ENCODE measurements around the gene ZNF501.

The ZNF501 gene

DNA sequence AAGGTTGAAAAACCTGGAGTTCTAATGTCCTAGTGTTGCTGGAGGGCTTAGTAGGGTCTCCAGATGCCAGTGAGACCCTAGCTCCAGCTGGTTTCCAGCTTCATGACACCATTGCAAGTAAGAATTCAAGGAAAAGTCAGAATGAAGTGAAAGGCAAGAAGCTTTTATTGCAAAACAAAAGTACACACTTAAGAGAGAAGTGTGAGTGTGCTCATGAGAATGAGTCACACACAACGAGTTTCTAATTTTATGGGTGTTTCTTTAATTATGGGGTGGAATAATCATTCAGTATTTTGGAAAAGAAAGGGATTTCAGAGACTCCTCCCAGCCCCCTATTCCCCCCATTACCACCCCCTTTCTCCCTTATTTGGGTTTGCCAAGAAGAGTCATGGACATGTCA lies 41.5 kb upstream of the ZNF501 start:
- DNase-seq, result no peak
- Histone ChIP-seq H3K4me2 (ENCODE audit: low read length, poor library complexity, severe bottlenecking) (no peak overlapping the region), H2BK15ac (ENCODE audit: low read depth, poor library complexity, severe bottlenecking) (no peak overlapping the region), H3K18ac (ENCODE audit: low read depth in 1 of 2, low read length in 2 of 2) (no peak overlapping the region), H2BK5ac (ENCODE audit: low read depth, low read length, poor library complexity, severe bottlenecking) (no peak overlapping the region), H3K79me1 (replicated peaks; ENCODE audit: low read length, poor library complexity, severe bottlenecking) (no peaks in the 10 kb centered on the region), H2AFZ (ENCODE audit: low read depth, low read length) (no peak overlapping the region), H3K36me3 (ENCODE audit: control insufficient read depth in 1 of 2, insufficient read depth in 2 of 2, low read depth in 1 of 2, low read length in 2 of 2) (peaks cover 0 to 10% of the 10 kb centered on the region in 2 experiments), H2AK5ac (ENCODE audit: low read length, severe bottlenecking) (no peak overlapping the region), H3K27me3 (ENCODE audit: control insufficient read depth in 1 of 2, insufficient read depth in 1 of 2, low read length in 2 of 2) (no peaks in the 10 kb centered on the region), H3K9me3 (ENCODE audit: control insufficient read depth, low read length) (peaks cover 43% of the 10 kb centered on the region), H2BK12ac (ENCODE audit: low read length in 2 of 2) (no peak overlapping the region), H3K4ac (ENCODE audit: low read depth in 1 of 2, low read length in 2 of 2) (no peak overlapping the region), H3K23ac (ENCODE audit: low read length in 2 of 2) (no peak overlapping the region), H3K4me3 (ENCODE audit: insufficient read depth in 1 of 2, low read depth in 1 of 2, low read length in 2 of 2) (no peak overlapping the region), H4K8ac (ENCODE audit: low read length) (no peak overlapping the region), H2BK120ac (ENCODE audit: low read depth, low read length) (no peak overlapping the region), H4K91ac (ENCODE audit: low read length) (no peak overlapping the region), H3K14ac (ENCODE audit: low read length in 2 of 2) (no peak overlapping the region), H3K27ac (ENCODE audit: low read length, poor library complexity, severe bottlenecking) (no peak overlapping the region), H3K4me1 (ENCODE audit: control insufficient read depth, insufficient read depth, low read depth, low read length) (no peaks in the 10 kb centered on the region), H3K9ac (ENCODE audit: low read length) (no peak overlapping the region)
- WGBS, result no CpG with 5 or more reads among the region's 1 CpG

DNA sequence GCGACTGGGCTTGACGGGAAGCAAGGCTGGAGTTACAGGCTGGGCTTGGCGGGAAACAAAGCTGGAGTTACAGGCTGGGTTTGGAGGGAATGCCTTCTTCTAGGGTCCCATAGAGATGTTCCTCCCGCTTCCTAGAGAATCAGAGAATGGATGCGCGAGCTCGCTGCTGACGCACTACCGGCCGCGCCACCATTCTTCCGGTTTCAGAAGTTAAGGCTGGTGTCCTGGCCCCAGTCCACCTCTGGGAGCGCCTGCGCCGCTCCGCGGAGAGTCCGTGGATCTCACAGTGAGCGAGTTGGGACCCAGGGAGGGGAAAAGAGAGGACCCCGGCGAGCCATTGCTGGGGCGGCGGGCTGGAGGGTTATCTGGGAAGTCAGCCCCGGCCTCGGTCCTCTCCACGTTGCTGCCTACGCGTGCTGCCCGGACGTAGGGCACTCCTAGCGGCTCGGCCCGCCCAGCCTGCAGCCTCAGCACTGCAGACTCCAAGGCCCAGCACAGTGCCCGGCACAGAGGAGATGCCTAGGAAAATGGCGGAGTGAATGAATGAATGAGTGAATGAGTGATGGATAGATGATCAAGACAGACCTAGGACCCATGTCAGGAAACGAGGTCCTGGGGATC lies 16.9 kb upstream of the ZNF501 start, which contains the start of gene ZNF502:
Gene ZNF502 (plus strand): TSS at position 206 of the 621 bp plus-strand sequence. CDS start 7,602 bp downstream, outside the sequence.
- Histone ChIP-seq H2BK5ac (ENCODE audit: low read depth, low read length, poor library complexity, severe bottlenecking) (peak within 1 kb of the TSS; percentile 22), H3K27ac (ENCODE audit: low read length, poor library complexity, severe bottlenecking) (no peak within 1 kb of the TSS), H3K14ac (ENCODE audit: low read length in 2 of 2) (peak within 1 kb of the TSS in 1 of 2 experiments; percentile 36), H3K27me3 (ENCODE audit: control insufficient read depth in 1 of 2, insufficient read depth in 1 of 2, low read length in 2 of 2) (no peaks in the 10 kb centered on the region), H2AK5ac (ENCODE audit: low read length, severe bottlenecking) (peak within 1 kb of the TSS; percentile 27), H2BK120ac (ENCODE audit: low read depth, low read length) (peak within 1 kb of the TSS; percentile 2), H4K91ac (ENCODE audit: low read length) (no peak within 1 kb of the TSS), H4K8ac (ENCODE audit: low read length) (peak within 1 kb of the TSS; percentile 90), H3K4ac (ENCODE audit: low read depth in 1 of 2, low read length in 2 of 2) (peak within 1 kb of the TSS in 1 of 2 experiments; percentile 56), H3K18ac (ENCODE audit: low read depth in 1 of 2, low read length in 2 of 2) (peak within 1 kb of the TSS in 1 of 2 experiments; percentile 35), H3K23ac (ENCODE audit: low read length in 2 of 2) (peak within 1 kb of the TSS in 1 of 2 experiments; percentile 42), H3K4me1 (ENCODE audit: control insufficient read depth, insufficient read depth, low read depth, low read length) (no peaks in the 10 kb centered on the region), H3K4me2 (ENCODE audit: low read length, poor library complexity, severe bottlenecking) (peak within 1 kb of the TSS; percentile 72), H3K36me3 (ENCODE audit: control insufficient read depth in 1 of 2, insufficient read depth in 2 of 2, low read depth in 1 of 2, low read length in 2 of 2) (peaks cover 0 to 21% of the 10 kb centered on the region in 2 experiments), H3K4me3 (ENCODE audit: insufficient read depth in 1 of 2, low read depth in 1 of 2, low read length in 2 of 2) (peak within 1 kb of the TSS; percentile 93 to 95), H2BK15ac (ENCODE audit: low read depth, poor library complexity, severe bottlenecking) (no peak within 1 kb of the TSS), H2BK12ac (ENCODE audit: low read length in 2 of 2) (no peak within 1 kb of the TSS), H3K79me1 (replicated peaks; ENCODE audit: low read length, poor library complexity, severe bottlenecking) (peaks cover 7% of the 10 kb centered on the region), H3K9me3 (ENCODE audit: control insufficient read depth, low read length) (peaks cover 78% of the 10 kb centered on the region), H2AFZ (ENCODE audit: low read depth, low read length) (peak within 1 kb of the TSS; percentile 72), H3K9ac (ENCODE audit: low read length) (peak within 1 kb of the TSS; percentile 93)
- peak; percentile 70 for DNase-seq
- WGBS, result 31% methylated on average over 36 of the region's 36 CpGs

DNA sequence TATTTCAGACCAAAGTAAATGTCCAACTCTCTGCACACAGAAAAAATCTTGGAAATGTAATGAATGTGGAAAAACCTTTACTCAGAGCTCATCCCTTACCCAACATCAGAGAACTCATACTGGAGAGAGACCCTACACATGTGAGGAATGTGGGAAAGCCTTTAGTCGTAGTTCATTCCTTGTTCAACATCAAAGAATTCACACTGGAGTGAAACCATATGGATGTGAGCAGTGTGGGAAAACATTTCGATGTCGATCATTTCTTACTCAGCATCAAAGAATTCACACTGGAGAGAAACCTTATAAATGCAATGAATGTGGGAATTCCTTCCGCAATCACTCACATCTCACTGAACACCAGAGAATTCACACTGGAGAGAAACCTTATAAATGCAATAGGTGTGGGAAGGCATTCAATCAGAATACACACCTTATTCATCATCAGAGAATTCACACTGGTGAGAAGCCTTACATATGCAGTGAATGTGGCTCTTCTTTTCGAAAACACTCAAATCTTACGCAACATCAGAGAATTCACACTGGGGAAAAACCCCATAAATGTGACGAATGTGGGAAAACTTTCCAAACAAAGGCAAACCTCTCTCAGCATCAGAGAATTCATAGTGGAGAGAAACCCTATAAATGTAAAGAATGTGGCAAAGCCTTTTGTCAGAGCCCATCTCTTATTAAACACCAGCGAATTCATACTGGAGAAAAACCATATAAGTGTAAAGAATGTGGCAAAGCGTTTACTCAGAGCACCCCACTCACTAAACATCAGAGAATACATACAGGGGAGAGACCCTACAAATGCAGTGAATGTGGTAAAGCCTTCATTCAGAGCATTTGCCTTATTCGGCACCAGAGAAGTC lies 8.0 kb upstream of the ZNF501 start:
- 88% methylated on average over 5 of the region's 10 CpGs for WGBS
- Histone ChIP-seq H3K4me2 (ENCODE audit: low read length, poor library complexity, severe bottlenecking) (no peak overlapping the region), H4K8ac (ENCODE audit: low read length) (no peak overlapping the region), H3K36me3 (ENCODE audit: control insufficient read depth in 1 of 2, insufficient read depth in 2 of 2, low read depth in 1 of 2, low read length in 2 of 2) (peaks cover 15 to 56% of the 10 kb centered on the region in 2 experiments), H2AK5ac (ENCODE audit: low read length, severe bottlenecking) (no peak overlapping the region), H3K18ac (ENCODE audit: low read depth in 1 of 2, low read length in 2 of 2) (no peak overlapping the region), H3K4me1 (ENCODE audit: control insufficient read depth, insufficient read depth, low read depth, low read length) (no peaks in the 10 kb centered on the region), H3K27ac (ENCODE audit: low read length, poor library complexity, severe bottlenecking) (no peak overlapping the region), H3K9me3 (ENCODE audit: control insufficient read depth, low read length) (peaks cover 99% of the 10 kb centered on the region), H3K23ac (ENCODE audit: low read length in 2 of 2) (no peak overlapping the region), H3K27me3 (ENCODE audit: control insufficient read depth in 1 of 2, insufficient read depth in 1 of 2, low read length in 2 of 2) (no peaks in the 10 kb centered on the region), H3K4ac (ENCODE audit: low read depth in 1 of 2, low read length in 2 of 2) (no peak overlapping the region), H2BK12ac (ENCODE audit: low read length in 2 of 2) (no peak overlapping the region), H3K9ac (ENCODE audit: low read length) (no peak overlapping the region), H3K14ac (ENCODE audit: low read length in 2 of 2) (no peak overlapping the region), H2BK120ac (ENCODE audit: low read depth, low read length) (no peak overlapping the region), H4K91ac (ENCODE audit: low read length) (no peak overlapping the region), H2BK15ac (ENCODE audit: low read depth, poor library complexity, severe bottlenecking) (no peak overlapping the region), H2AFZ (ENCODE audit: low read depth, low read length) (no peak overlapping the region), H2BK5ac (ENCODE audit: low read depth, low read length, poor library complexity, severe bottlenecking) (no peak overlapping the region), H3K4me3 (ENCODE audit: insufficient read depth in 1 of 2, low read depth in 1 of 2, low read length in 2 of 2) (peak overlapping the region in 1 of 2 experiments; percentile 70), H3K79me1 (replicated peaks; ENCODE audit: low read length, poor library complexity, severe bottlenecking) (peaks cover 10% of the 10 kb centered on the region)
- DNase-seq, result peak; percentile 24

- Histone ChIP-seq H3K14ac (ENCODE audit: low read length in 2 of 2) (no peak overlapping the region), H3K9ac (ENCODE audit: low read length) (no peak overlapping the region), H2BK12ac (ENCODE audit: low read length in 2 of 2) (no peak overlapping the region), H3K23ac (ENCODE audit: low read length in 2 of 2) (no peak overlapping the region), H2BK15ac (ENCODE audit: low read depth, poor library complexity, severe bottlenecking) (no peak overlapping the region), H2AFZ (ENCODE audit: low read depth, low read length) (no peak overlapping the region), H3K4ac (ENCODE audit: low read depth in 1 of 2, low read length in 2 of 2) (no peak overlapping the region), H2AK5ac (ENCODE audit: low read length, severe bottlenecking) (no peak overlapping the region), H2BK120ac (ENCODE audit: low read depth, low read length) (no peak overlapping the region), H3K36me3 (ENCODE audit: control insufficient read depth in 1 of 2, insufficient read depth in 2 of 2, low read depth in 1 of 2, low read length in 2 of 2) (peaks cover 15 to 52% of the 10 kb centered on the region in 2 experiments), H3K4me3 (ENCODE audit: insufficient read depth in 1 of 2, low read depth in 1 of 2, low read length in 2 of 2) (peak overlapping the region in 1 of 2 experiments; percentile 70), H4K8ac (ENCODE audit: low read length) (no peak overlapping the region), H3K4me2 (ENCODE audit: low read length, poor library complexity, severe bottlenecking) (no peak overlapping the region), H3K27me3 (ENCODE audit: control insufficient read depth in 1 of 2, insufficient read depth in 1 of 2, low read length in 2 of 2) (no peaks in the 10 kb centered on the region), H2BK5ac (ENCODE audit: low read depth, low read length, poor library complexity, severe bottlenecking) (no peak overlapping the region), H3K18ac (ENCODE audit: low read depth in 1 of 2, low read length in 2 of 2) (no peak overlapping the region), H4K91ac (ENCODE audit: low read length) (no peak overlapping the region), H3K9me3 (ENCODE audit: control insufficient read depth, low read length) (peaks cover 96% of the 10 kb centered on the region), H3K79me1 (replicated peaks; ENCODE audit: low read length, poor library complexity, severe bottlenecking) (peaks cover 10% of the 10 kb centered on the region), H3K27ac (ENCODE audit: low read length, poor library complexity, severe bottlenecking) (no peak overlapping the region), H3K4me1 (ENCODE audit: control insufficient read depth, insufficient read depth, low read depth, low read length) (no peaks in the 10 kb centered on the region)
- WGBS, result no CpG with 5 or more reads among the region's 1 CpG
- DNase-seq, result no peak
Observed at GRCh38 chr3:44722103-44722401, 7.4 kb upstream of the ZNF501 start.

All from mesenchymal stem cell (in vitro differentiated cells and primary cell).